HG03378 (cell line): Measurements from ENCODE around the gene PEAR1.

Source experiments
- ATAC-seq: cut with Tn5 transposase; IDR thresholded peaks from one replicate; pipeline ENCODE4 v1.9.1; 2021; ENCODE audit warnings: mild to moderate bottlenecking, moderate library complexity; ENCODE audit not compliant: unreplicated experiment

The PEAR1 gene, protein sequence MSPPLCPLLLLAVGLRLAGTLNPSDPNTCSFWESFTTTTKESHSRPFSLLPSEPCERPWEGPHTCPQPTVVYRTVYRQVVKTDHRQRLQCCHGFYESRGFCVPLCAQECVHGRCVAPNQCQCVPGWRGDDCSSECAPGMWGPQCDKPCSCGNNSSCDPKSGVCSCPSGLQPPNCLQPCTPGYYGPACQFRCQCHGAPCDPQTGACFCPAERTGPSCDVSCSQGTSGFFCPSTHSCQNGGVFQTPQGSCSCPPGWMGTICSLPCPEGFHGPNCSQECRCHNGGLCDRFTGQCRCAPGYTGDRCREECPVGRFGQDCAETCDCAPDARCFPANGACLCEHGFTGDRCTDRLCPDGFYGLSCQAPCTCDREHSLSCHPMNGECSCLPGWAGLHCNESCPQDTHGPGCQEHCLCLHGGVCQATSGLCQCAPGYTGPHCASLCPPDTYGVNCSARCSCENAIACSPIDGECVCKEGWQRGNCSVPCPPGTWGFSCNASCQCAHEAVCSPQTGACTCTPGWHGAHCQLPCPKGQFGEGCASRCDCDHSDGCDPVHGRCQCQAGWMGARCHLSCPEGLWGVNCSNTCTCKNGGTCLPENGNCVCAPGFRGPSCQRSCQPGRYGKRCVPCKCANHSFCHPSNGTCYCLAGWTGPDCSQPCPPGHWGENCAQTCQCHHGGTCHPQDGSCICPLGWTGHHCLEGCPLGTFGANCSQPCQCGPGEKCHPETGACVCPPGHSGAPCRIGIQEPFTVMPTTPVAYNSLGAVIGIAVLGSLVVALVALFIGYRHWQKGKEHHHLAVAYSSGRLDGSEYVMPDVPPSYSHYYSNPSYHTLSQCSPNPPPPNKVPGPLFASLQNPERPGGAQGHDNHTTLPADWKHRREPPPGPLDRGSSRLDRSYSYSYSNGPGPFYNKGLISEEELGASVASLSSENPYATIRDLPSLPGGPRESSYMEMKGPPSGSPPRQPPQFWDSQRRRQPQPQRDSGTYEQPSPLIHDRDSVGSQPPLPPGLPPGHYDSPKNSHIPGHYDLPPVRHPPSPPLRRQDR

DNA sequence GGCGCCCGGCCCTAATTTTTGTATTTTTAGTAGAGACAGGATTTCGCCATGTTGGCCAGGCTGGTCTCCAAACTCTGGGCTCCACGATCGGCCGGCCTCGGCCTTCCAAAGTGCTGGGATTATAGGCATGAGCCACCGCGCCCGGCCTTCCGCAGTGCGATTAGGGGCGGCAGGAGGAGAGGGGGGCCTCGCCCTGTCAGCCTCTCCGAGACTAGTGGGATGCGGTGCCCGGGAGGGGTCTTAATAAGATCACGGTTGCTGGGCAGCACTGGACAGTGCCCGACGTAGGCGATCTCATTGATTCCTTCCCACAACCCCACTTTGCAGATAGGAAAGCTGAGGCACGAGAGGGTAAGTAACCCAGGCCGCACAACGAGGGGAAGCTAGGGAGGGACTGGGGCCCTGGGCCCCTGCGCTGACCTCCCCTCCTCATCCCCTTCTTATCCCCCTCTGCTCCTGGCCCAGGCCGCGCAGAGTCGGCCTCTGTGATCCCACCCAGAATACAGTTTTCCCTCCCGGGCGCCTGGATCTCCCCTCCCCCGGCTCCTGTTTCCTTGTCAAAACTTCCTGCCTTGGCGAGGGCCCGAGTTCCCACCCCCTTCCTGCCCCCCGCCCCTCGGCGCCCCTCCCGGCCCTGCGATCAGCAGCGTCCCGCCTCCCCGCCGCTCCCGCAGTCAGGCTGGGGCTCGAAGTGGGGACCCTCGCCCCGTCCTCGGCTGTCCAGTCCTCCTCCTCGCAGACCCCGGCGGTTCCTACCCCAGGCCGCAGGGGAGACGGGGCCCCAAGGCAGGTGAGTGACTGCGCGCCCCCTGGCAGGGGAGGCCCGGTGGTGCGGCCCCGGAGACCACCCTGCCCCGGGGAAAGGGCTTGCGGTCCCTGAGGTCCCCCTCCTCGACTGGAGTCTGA, at the start of gene PEAR1:
TSS of gene PEAR1 (plus strand) at position 671 of the 906 bp plus-strand sequence. CDS start 10,209 bp downstream, outside the sequence.
- ATAC-seq = no peak

DNA sequence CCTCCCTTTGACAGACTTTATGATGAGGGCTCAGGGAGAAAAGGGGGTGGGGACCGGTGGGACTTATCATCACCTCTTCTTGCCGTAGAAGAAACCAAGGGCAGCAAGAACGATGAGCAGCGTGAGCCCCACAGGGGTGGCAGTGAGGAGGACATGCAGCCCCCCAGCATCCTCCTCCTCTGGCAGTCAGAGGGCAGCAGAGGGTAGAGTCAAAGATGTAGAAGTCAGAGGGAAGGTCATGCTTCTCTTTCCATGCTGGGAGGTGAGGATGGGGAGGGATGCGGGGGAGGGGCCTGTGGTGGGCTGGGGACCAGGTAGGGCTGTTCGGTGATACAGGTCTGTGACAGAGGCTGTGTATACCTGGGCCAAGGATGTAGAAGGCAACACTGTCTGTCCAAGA, 49.4 kb upstream of the PEAR1 start:
- no peak for ATAC-seq

DNA sequence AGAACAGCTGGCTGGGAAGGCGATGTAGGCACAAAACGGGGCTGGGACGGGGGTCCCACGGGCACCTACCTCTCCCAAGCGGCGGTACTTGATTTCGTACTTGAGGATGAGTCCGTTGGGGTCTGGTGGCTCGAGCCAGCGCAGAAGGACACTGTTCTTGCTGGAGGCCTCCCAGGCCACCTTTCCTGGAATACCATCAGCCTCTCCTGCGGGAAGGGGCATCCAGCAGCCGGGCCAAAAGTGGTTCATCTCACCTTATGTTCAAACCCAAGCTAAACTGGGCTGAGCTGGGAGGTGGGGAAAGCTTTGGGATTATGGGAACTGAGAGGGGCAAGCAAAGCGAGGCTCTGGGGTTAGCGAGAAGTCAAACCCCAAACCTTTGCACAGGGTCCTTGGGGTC, 48.9 kb upstream of the PEAR1 start:
- no peak for ATAC-seq

DNA sequence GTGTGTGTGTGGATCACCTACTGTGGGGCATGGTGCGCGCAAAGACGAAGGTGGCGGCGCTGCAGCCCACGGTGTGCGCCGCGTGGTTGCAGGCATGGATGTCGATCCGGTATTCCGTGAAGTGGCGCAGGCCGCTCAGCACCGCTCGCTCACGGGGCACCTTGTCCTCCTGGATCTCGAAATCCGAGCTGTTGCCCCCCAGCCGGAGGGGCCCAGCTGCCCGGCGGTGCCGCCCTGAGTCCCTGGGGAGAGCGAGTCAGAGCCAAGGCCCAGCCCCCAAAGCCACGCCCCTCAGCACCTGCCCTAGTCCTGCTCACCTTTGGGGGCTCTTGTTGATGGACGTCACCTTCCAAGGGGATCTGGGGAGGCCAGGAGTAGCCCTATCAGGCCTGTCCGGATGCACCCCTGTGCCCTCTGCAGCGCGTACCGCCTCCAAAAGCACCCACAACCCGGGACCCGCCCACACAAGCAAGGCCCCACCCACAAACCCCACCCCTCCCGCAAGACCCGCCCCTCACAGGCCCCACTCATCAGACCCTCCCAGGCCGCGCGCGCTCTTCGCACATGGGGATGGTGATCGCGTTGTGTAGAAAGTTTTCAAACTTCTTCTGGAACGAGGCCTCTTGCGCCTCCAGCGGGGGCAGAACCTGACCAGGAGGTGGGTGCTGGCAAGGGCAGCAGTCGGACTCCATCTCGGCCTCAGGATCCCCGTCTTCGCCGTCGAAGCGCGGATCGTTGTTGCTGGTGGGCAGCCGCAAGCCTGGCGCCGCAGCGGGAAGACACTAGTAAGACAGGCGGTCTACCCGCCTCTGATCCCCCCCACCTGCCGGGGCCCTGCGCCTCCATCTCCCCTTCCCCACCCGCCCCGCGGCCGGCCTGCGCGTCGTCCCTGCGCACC, 48.2 kb upstream of the PEAR1 start:
- ATAC-seq = no peak

DNA sequence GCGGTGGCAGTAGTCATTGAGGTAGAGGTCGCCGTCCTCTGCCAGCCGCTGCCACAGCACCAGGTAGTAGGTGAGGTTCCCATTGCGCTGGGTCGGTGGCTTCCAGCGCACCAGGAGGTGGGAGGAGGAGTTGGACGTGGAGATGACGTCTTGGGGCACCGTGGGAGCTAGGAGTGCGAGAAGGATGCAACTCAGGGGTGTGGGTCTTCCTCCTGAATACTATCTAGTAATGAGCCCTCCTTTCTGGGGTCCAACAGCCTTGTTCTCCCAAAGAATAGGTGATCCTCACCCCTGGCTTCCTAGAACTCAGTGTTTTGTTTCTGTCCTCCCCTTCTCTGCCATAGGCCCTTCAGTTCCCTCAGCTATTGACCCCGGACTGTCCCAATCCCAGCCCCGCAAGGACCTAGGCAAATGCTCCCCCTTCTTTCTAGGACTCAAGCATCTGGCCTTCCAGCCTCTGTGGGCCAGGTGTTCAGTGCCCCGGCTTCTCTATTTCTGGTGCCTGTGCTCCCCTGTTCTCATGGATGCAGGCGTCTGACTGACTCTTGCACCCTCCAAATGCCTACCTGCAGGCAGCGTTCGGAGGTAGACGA, 47.5 kb upstream of the PEAR1 start:
- ATAC-seq = no peak

DNA sequence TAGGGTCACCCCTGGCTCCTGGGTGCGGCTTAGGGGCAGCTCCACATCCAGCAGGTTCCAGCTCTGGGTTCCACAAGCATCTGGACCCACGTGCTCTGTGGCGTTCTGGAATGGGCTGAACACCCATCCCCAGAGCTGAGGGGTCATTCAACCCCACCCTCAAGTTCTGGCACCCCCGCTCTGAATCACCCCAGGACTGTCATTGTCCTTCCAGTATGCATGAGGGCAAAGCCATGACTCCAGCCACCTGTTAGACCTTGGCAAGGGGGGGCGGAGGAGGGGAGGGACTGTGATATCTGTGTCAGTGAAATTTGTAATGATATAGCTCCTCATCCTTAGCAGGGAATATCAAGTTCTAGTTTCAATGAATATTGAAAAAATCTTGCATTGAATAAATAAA, 46.9 kb upstream of the PEAR1 start:
- no peak for ATAC-seq

DNA sequence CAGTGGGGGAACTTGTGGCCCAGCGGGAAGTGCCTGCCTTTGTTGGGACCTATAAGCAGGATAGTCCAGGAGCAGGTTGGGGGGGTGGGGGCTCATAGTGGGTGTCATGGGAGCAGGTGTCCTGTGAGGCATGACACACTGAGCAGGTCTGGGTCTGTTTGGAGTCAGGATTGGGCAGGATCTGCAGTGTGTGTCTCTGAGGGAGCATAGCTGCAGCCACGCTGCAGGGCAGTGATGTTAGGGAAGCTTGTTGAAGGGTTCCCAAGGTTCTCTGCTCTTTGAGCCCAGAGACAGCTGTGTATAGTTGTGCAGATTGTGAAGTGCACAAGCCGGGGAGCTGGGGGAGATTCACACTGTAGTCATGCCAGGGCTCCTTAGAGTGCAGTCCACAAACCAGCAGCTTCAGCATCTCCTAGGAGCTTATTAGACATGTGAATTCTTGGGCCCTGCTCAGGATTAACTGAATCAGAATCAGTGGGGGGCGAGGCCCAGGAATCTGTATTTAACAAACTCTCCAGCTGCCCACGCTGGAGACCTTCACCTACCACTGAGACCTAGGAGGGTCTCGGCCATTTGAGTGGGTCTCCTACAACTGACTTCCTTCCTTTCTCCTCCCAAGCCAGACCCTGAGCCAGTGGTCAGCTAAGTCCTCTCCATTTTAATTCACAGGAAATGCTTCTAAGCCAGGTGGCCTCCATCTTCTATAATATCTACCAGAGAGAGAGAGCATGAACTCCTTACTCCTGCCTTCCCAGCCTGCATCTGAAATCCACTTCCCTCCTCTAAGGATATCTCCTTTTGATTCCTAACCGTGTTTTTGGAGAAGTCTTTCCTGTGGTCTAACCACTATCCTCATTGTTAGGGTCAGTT, 45.7 kb upstream of the PEAR1 start:
- ATAC-seq = no peak

DNA sequence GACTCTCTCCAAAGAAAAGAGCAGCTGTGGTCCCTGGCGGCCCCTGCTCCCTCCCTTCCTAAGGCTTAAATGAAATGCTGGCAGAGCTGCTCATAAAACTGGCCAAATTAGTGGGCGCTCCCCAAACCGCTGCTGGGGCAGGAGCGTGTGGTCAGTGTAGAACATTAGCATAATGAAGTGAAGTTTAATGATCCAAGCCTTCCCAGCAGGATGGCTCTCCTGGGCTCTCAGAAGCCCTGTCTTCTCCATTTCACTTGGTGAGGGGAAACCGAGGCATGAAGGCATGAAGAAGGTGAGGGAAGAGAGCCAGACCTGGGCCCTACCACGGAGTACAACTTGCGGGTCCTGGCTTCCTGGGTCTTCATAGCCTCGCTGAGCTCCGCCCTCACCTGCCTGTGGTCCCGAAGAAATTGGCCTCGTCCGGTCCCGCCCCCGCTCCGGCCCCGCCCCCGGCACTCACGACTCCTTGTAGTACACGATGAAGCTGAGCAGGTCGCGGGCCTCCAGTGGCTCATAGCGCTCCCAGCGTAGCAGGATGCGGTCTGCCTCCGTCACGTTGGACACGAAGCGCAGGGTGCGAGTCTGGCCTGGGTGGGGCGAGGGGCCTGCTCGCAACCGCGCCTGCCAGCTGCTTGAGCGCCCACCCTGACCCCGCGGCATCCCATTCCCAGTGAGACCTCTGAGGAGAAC, 44.9 kb upstream of the PEAR1 start:
- ATAC-seq = no peak

DNA sequence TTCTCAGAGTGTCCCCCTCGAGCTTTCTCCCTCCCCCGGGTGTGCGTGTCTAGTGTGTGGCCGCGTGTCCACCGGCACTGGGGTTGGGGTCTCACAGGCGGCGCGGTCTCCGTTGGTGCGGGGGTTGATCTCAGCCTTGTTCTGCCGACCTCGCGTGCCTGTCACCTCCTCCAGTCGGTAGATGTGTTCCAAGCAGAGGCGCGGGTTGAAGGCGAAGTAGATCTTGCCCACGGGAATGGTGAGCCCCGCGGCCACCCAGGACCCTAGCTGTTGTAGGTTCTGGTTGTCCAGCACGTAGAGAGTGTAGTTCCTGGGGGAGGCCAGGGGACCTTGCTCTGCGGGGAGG, 44.4 kb upstream of the PEAR1 start:
- no peak for ATAC-seq

DNA sequence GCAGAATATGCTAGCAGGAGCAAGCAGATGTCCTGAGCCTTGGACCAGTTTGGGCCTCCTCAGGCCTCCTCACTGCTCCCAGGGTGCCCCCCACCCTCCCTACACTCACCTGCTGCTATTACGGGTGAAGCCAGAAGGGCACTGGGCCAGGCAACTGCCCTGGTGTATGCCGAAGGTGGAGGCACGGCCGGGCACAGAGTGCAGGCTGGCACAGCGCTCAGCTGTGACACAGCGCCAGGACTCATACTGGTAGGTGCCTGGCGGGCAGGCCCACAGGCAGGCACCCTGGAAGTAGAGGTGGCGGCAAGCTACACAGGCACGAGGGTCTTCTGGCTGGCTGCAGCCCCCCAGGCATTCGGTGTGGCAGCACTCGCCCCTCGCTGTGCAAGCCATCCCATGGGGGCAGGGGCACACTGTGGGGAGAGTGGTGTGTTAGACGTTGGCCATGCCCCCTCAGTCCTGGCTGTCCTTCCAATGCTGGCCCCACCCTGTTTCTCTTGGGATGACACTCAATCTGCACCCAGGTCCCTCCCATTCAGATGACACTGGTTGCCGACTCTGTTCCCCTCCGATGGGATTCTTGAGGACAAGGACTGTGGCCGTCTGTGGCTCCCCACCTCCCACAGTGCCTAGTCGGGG, 41.6 kb upstream of the PEAR1 start:
- ATAC-seq = no peak

DNA sequence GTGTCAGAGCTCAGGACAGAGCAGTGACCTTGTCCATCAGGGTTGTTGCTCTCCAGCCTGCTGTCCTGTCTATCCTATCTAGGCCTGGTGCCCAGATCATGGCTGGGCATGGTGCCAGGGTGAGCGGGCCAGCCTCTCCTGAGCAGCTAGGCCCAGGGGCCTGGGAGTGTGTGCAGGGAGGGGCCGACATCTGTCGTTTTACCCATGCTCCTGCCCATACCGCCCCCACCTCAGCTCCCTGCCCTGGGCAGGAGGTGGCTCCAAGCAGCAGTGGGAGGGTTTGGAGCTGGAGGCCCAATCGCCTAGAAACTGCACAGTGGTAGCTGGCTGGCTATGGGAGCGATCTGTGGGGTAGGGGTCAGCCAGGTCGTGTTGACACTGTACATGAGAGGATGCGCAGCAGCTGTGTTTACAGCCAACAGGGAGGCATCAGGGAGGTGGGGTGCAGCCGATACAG, 41.1 kb upstream of the PEAR1 start:
- ATAC-seq = no peak

DNA sequence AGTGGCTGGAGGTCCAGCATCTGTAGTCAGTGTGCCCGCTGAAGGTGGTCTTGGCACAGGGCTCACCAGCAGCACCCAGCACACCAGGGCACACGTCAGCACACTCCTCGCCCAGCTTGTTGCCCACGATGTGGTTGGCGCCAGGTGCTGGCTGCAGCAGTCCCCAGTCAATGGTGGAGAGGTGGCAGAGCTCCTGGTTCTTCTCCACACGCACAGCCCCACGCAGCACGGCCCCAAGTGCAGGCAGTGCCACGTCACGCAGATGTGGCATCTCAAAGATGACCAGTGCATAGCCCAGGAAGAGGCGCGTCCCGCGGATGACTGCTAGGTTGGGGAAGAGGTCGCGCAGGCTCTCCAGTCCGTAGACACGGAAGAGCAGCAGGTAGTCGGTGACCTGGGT, 39.8 kb upstream of the PEAR1 start:
- no peak for ATAC-seq

DNA sequence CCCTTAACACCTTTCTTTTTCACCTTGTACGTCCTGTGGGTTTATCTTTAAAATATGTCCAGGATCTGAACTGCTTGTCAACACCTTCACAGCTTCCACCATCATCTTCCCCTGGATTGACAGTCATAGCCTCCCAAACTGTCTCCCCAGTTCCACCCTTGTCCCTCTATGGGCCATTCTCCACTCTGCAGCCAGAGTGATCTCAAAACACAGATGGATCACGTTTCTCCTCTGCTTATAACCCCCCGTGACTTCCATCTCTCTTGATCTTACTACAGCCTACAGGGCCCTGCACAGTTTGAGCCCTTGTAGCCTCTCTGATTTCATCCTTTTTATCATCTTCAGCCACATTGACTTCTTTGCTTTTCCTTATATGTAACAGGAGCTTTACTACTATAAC, 38.9 kb upstream of the PEAR1 start:
- no peak for ATAC-seq

DNA sequence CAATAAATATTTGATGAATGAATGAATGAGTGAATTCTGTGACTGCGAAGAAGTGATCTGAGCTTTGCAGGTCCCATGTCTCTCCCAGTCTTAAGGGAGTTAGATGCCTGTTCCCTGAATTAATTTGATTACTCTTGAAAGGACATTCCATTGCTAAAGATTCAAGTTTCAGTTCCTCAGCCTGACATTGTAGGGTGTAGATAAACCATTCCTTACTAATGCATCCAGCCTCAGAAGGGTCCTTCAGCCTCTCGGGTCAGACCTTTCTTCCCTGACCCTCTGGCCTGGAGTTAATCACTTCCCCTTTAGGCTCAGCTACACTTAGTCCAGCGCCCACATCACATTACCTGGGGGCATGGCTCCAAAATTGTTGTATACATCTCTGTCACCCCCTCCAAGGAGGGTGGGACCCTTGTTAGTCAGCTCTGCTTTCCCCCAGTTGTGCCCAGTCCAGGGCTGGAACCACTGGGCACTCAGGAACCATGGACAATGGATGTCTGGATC, 37.2 kb upstream of the PEAR1 start:
- no peak for ATAC-seq

DNA sequence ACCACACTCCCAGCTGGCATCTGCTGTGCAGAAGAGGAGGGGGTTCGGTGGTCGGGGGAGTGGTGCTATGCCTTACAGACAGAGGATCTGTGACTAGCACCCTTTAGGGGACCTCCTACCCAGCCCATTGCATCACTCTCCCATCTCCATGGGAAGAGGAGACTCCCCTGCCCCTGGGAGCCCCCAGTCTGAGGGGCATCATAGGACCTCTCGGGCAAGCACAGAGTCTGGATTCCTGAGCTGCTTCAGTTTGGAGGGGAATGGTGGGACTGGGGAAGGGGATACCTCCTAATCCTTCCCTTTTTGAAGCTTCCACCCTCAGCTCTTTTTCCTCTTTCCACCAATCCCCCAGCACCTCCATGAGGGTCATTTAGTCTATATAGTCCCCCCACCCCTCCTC, 36.0 kb upstream of the PEAR1 start:
- no peak for ATAC-seq

DNA sequence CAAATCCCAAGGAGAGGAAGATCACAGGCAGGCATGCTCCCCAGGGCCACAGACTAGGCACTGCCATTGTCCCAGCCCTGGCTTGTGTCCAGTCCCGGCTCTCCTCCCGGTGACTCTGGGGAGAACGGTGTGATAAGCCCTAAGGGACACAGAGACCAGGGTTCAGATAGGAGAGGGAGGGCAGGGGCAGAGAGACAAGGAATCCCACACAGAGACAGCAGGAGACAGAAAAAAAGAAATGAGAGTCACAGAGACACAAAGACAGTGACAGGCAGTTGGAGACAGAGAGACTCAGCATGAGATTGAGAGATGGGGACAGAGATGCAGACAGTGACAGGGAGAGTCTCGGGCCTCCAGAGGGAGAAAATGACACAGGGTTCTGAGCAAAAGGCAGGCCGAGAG, 35.0 kb upstream of the PEAR1 start:
- no peak for ATAC-seq

DNA sequence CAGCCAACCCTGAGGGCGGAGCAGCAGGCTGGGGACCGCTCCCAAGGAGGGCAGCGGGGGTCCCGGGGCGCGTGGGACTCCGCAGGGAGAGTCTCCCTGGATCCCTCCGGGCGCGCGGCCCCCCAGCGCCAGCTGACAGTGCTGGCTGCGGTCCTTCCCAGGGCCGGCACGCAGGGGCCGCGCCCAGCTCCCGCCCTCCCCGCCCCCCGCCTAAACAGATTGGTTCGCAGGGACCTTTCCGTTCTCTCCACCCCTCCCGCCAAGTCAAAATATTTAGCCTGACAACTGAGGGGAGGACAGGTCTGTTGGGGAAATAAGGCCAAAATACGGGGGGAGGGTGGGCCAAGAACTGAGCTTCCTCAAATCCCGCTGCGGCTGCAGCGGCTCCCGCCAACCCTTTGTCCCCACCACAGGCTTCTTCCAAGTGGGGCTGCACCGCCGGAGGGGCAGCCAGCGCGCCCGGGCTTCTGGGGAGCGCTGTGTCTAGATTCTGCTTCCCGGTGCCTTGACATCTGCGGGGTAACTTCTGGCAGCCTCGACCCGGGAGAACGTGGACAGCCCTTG, 34.5 kb upstream of the PEAR1 start, which contains the start of gene INSRR:
TSS of gene INSRR (minus strand) at position 159 of the 564 bp plus-strand sequence. CDS start 496 bp downstream, outside the sequence.
- no peak for ATAC-seq
